ENCODE data around the gene EYA3. TPM values are rescaled to one million over a fixed set of nuclear protein-coding genes. Genes with fewer than 3 reads are reported as not detected.

The EYA3 gene
- total RNA-seq, 1 donor: 21.9 TPM

GRCh38 chr1:27967106-27967883 lies 121.1 kb downstream of the EYA3 start:
- no peak for DNase-seq (ENCODE audit: low read depth)
- H3K4me3 ChIP-seq (ENCODE audit: low read depth, low read length): no peak overlapping the region
- TF ChIP-seq CTCF (IDR thresholded peaks at IDR 0.05; ENCODE audit: insufficient read depth, low read length): no peak

GRCh38 chr1:27966402-27967105 lies 121.9 kb downstream of the EYA3 start:
- DNase-seq (ENCODE audit: low read depth): no peak
- TF ChIP-seq CTCF (IDR thresholded peaks at IDR 0.05; ENCODE audit: insufficient read depth, low read length): no peak

GRCh38 chr1:27963393-27963792 lies 125.0 kb downstream of the EYA3 start:
- no peak for DNase-seq (ENCODE audit: low read depth)
- TF ChIP-seq CTCF (IDR thresholded peaks at IDR 0.05; ENCODE audit: insufficient read depth, low read length): no peak
- no peak overlapping the region for H3K4me3 ChIP-seq (ENCODE audit: low read depth, low read length)

More at GRCh38 chr1:27966402-27967105, 121.9 kb downstream of the EYA3 start:
- no peak overlapping the region for H3K4me3 ChIP-seq (ENCODE audit: low read depth, low read length)

- H3K4me3 ChIP-seq (ENCODE audit: low read depth, low read length): peak overlapping the region; percentile 78
- DNase-seq (ENCODE audit: low read depth): no peak
- no peak for TF ChIP-seq CTCF (IDR thresholded peaks at IDR 0.05; ENCODE audit: insufficient read depth, low read length)
These were observed 126.7 kb downstream of the EYA3 start for GRCh38 chr1:27961646-27962221.

GRCh38 chr1:27960762-27961645 lies 127.4 kb downstream of the EYA3 start:
- DNase-seq (ENCODE audit: low read depth): no peak
- peak overlapping the region; percentile 78 for H3K4me3 ChIP-seq (ENCODE audit: low read depth, low read length)
- no peak for TF ChIP-seq CTCF (IDR thresholded peaks at IDR 0.05; ENCODE audit: insufficient read depth, low read length)

All from fibroblast of the aortic adventitia (primary cell).